Measurements from ENCODE around the gene MAPK11.
"Not testable (repeated sequence)": the region's sequence is repeated elsewhere in the genome, so short reads cannot be mapped to it uniquely, and the experiment has no call there.

MAPK11 gene

DNA sequence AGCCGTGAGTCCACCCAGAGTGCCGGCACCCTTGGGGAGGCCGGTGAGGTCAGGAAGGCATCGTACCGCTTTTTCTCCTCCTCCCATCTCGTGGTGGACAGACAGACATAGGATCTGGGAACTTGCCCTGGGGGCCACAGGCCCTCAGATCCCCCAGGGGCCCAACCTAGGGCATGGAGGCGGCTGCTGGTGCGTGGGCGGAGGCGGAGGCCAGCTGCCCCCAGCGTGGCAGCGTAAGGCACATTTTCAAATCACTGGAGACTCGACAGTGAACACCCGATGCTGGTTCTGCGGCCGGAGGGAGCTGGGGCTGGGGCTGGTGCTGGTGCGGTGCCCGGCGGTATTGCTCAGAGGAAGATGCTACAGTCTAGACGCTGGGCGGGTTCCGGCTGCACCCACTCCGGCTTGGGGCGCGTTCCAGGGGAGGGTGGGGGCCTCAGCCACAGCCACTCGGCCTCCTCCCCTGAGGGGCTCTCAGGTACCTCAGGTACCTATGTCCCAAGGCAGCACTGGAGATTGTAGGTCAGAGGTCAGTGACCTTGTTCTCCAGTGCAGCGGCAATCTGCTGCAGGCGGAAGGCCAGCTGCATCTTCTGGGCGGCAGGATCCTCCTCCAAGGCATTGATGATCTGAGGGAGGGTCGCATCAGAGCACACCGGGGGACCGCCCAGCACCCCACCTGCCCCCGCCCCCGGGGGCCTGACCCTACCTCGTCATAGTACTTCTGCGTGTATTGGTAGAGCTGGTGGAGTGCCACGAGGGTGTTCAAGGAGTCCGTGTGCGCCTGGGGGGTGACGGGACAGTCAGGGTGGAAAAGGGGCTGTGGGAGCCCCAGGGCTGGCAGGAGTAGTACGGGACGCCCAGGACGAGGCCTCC is 5.2 kb upstream of the MAPK11 start:
- no peak for DNase-seq

DNA sequence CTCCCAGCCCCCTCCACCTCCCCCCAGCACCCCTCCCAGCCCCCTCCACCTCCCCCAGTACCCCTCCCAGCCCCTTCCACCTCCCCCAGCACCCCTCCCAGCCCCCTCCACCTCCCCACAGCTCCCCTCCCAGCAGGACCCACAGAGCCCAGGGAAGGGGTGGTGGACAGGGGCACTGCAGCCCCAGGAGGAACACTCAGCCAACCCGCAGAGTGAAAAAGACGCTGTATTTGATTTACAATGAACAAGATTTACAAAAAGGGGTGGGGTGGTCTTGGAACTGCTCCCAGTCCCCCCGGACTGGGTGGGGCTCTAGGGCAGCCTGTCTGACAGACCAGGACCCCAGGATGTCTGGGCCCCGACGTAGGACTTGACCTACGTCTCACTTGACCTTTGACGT is 4.6 kb upstream of the MAPK11 start:
- no peak for DNase-seq

GRCh38 chr22:50274311-50274710 is 4.1 kb upstream of the MAPK11 start:
- DNase-seq = peak in 2 of 3 experiments; percentile 13 to 52

DNA sequence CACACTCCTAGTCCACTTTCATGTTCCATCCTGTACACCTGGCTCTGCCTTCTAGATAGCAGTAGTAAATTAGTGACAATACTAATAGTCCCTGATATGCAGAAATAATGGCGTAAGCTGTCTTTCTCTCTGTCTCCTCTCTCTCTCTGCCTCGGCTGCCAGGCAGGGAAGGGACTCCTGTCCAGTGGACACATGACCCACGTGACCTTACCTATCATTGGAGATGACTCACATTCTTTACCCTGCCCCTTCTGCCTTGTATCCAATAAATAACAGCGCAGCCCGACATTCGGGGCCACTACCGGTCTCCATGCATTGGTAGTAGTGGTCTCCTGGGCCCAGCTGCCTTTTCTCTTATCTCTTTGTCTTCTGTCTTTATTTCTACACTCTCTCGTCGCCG is 3.6 kb upstream of the MAPK11 start:
- DNase-seq = not testable (repeated sequence)

GRCh38 chr22:50273352-50273751 is 3.2 kb upstream of the MAPK11 start:
- not testable (repeated sequence) for DNase-seq

DNA sequence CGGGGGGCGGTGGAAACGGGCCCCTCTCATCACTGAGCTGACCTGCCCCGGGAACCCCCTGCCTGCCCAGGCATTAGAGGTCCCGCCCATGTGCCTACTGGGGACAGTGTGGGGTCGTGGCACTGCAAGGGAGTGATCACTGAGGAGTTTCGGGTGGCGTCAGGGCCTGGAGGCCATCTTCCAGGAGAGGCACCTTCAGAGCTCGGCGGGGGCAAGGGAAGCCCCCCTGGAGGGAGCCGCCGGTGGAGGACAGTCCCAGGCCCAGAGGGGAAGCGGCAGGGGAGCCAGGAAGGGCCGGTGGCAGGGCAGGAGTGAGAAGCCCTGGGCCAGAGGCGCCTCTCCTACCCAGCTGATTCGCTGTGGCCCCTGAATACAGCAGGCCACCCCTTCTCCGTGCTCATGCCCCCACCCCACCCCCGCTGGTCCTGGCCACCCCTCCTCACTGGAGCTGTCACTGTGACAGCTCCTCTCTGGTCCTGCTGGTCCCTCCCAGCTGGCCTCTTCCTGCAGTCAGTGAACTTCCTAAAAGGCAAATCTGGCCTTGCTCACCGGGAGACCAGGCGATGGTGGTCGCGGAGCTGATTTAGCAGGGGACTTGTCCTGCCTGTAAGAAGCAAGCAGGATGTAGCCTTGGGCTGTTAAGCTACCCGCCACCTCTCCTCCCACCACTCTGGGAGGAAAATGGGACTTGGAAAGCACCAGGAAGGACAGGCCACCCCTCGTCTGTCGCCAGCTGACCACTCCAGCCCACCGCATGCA is 2.0 kb upstream of the MAPK11 start:
- peak in 1 of 3 experiments; percentile 12 for DNase-seq

DNA sequence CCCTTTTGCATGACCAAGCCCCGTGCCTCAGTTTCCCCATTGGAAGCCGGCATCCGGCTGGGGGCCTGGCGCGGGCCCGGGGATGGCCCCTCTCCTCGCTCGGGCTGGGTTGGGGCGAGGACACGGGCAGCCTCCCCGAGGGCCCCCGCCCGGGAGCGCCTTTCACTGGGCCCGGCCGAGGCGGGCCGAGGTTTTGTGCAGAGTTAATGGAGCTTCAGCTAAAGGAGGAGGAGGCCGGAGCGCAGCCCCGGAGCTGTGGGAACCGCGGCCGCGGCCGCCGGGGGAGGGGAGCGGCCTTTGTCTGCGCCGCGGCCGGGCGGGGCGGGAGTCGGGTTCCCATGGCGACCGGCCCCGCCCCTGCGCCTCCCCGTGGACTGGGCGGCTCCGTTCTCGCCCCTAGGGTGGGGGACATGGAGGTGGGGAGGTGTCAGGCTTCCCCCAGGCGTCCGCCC is 1.4 kb upstream of the MAPK11 start:
- peak; percentile 19 to 74 (median 64) for DNase-seq

GRCh38 chr22:50270666-50271394 is 650 bp upstream of the MAPK11 start:
- DNase-seq = peak in 2 of 3 experiments; percentile 26 to 43

DNA sequence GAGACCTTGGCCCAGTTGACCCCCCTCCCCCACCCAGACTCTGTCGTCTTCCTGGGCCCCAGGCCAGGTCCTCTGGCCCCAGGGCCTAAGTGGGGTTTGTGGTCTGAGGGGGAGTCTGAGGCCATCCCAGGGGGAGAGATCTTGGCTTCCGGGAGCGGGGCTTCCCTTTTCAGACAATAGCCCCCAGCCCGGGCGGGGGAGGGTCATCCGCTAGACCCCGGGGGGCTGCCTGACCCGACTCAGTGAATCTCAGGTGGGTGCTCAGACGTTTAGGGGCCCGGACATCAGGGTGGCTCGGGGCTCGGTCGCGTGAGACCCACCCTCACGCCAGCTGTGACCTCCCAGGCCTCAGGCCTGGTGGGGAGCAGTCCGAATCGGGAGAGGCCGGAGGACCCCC is 609 bp downstream of the MAPK11 start:
- DNase-seq = no peak

- DNase-seq = no peak
These were observed 1.5 kb downstream of the MAPK11 start for GRCh38 chr22:50268655-50269113.

DNA sequence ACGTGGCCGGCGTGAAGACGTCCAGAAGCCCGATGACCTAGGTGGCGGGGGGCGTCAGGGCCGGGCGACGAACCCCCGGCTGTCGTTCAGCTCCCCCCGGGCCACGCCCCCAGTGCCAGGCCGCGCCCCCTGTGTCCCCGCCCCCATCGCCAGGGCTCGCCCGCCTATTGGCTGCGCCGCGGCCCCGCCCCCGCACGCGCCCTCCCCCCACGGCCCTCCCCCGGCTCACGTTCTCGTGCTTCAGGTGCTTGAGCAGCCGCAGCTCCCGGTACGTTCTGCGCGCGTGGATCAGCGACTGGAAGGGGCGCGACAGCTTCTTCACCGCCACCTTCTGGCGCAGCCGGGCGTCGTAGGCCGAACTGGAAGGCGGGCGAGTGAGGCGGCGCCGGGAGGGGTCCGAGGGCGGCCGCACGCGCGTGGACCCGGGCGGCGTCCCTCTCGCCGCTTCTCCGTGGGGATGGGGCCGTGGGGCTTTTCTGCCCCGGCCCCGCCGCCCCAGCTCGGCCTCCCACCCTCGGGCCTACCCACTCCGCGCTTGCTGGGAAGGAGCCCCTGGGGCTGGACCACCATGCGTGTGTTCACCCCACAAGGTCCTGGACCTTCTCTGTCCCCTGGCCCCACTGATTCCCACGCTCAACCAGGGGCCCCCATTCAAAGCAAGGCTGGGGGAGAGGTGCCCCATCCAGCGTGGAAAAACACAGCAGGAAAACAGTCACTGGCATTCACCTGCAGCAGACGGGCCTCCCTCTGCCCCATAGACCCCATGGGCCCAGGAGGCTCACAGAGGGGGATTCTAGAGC is 2.4 kb downstream of the MAPK11 start:
- DNase-seq = no peak

DNA sequence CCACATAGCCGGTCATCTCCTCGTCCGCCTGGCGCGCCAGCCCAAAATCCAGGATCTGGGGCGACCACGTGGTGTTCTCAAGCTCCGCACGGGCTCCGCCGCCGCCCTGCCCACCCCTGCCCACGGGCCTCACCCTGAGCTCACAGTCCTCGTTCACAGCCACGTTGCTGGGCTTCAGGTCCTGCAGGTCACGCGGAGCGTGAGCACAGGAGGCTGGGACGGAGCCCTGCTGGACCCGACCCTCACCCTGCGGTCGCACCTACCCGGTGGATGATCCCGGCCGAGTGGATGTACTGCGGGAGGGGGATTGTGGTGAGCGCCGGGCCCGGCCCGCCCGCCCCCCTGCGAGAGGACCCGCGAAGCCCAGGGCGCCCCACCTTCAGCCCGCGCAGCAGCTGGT is 3.2 kb downstream of the MAPK11 start:
- no peak for DNase-seq

DNA sequence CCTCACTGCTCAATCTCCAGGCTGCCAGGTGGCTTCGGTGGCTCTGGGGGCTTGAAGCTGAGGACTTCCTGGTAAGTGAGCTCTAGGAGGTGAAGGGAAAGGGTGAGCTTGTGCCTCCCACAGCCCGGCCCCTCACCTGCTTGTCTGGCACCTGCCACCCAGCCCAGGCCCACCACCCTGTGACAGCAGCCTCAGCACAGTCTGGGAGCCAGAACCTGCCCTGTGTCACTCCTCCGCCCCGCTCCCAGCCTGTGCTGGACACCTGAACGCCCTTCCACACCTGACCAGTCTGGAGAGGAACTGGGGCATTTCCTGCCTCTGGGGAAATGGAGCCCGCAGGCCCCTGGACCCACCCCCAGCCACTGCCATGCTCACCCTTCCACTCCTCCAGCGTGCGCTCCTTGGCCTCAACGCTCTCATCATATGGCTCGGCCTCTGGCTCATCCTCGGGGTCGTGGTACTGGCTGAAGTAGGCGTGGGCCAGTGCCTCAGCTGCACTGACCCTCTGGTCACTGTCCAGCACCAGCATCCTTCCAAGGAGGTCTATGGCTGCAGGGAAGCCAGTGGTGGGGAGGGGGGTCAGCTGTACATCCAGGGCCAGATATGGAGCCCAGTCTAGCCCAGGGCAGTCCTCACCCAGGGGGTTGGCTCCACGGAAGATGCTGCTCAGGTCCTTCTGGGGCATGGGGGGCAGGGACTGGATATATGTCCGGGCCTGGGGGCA is 5.1 kb downstream of the MAPK11 start:
- no peak for DNase-seq

DNA sequence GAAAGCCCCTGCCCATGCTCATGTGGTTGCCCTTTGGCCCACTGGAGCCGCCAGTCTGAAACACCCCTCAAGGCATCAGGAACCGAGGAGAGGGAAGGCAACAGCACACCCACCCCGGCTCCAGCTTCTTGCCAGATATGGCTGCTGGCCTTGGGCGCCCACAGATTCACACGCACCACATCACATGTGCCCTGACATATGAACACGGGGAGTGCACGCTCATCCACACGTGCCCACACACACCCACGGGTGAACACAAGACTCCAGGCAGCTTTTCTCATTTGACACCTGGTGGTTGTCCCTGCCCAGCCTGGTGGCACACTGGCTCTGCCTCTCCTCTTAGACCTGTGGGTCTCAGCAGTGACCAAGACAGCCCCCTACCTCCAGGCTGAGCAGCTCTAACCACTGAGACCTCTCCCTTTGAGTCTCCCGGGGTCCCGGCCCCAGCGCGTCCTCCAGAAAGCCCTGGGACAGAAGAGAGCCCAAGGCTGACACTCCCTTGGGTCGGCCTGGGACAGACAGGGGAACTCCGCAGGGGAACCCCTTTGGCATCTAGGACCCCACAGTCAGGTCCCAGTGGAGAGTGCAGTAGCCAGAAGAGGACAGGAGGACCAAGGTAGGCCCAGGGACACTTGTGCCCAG is 6.0 kb downstream of the MAPK11 start:
- DNase-seq = no peak

- no peak for DNase-seq
These were observed 7.1 kb downstream of the MAPK11 start for GRCh38 chr22:50262973-50263617.

DNA sequence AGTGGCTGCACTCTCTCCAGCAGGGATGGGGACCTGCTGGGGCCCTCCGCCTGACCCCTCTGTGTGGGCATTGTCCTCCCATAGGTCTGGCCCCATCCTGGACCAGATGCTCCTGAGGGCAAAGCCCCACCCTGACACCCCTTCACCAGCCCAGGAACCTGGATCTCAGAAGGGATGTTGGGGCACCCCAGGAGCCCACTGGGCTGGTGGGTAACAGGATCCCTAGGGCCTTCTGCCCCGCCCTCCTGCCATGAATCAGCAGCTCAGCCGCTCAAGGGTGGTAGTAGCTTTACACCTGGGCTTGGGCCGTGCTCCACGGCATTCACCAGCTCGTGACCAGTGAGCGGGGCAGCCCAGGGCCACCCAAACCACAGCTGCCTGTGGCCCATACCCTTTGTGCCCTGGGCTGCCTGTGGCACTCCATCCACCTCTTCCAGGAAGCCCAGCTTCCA is 7.7 kb downstream of the MAPK11 start:
- no peak for DNase-seq

GRCh38 chr22:50261615-50262459 is 8.3 kb downstream of the MAPK11 start, which contains the start of gene MAPK12:
MAPK12 (minus strand) TSS chr22:50261683; CDS start chr22:50261509, 174 bp downstream.
- peak in 2 of 3 experiments; percentile 49 to 59 for DNase-seq

DNA sequence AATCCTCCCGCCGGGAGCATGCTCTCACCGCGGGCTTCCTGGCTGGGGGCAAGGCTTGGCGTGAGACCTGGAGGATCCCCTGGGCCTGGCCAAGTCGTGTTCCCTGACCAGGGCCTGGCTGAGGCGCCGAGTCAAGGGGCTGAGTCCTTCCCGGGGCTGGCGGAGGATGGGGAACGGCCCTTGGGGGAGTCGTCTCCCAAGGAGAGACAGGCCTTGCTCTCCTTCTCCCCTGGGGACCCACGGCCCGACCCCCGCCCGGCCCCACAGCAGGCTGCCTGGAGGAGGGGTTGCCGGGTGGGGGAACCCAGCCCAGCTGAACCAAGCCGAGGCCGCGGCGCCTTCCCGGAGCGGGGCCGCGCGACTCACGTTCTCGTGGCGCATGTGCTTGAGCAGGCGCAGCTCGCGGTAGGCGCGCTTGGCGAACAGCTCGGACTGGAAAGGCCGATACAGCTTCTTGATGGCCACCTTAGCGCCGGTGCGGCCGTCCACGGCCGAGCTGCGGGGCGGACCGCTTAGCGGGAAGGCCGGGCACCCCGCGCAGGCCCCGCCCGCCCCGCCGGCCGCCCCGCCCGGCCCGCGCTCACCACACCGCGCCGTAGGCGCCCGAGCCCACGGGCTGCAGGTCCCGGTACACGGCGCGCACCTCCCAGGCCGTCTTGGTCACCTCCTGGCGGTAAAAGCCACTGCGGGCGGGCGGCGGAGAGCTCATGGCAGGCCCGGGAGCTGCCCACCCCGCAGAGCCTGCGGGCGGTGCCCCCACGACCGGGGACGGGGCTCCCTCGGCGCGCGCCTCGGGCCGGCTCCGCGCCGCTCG is 9.2 kb downstream of the MAPK11 start:
- peak in 2 of 3 experiments; percentile 54 to 65 for DNase-seq

Data from NCI-H1417 (cell line).